HG03558 (cell line): ENCODE measurements around the gene LRR1.

Experiments
- ATAC-seq: cut with Tn5 transposase; IDR thresholded peaks from one replicate; pipeline ENCODE4 v1.9.1; 2021; ENCODE audit warnings: moderate number of reproducible peaks; ENCODE audit not compliant: unreplicated experiment; ENCODE audit errors: extremely low read depth

The LRR1 gene, protein sequence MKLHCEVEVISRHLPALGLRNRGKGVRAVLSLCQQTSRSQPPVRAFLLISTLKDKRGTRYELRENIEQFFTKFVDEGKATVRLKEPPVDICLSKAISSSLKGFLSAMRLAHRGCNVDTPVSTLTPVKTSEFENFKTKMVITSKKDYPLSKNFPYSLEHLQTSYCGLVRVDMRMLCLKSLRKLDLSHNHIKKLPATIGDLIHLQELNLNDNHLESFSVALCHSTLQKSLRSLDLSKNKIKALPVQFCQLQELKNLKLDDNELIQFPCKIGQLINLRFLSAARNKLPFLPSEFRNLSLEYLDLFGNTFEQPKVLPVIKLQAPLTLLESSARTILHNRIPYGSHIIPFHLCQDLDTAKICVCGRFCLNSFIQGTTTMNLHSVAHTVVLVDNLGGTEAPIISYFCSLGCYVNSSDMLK

DNA sequence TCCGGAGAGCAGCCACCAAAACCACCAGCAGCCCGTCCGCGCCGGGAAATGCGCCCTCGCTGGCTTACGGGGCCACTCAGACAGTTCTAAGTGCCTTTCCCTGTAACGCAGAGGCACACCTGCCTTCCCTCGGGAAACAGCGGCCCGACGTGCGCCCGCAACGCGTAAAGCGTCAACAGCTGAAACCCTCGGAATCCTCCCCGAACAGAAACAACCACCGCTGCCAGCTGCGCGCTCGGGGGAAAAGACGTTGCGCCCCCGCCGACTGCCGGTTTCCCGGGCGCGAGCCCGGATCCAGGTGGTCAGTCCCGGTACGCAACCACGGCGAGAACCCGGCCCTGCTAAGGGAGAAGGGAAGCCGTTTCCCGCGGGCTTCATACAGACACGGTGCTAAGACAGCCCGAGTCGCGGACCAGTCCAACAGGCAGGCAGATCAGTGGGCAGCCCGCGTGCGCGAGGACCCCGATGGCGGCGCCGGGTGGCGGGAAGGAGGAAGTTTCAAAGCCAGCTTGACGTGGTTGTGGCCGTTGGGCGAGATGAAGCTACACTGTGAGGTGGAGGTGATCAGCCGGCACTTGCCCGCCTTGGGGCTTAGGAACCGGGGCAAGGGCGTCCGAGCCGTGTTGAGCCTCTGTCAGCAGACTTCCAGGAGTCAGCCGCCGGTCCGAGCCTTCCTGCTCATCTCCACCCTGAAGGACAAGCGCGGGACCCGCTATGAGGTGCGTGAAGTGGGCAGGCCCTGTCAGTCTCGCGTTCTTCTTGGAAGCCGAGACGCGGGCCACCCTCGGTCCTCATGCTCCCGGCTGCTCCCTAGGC is at the start of gene LRR1:
Gene LRR1 (plus strand): TSS at position 456 of the 816 bp plus-strand sequence. CDS start 81 bp downstream, at position 537.
- ATAC-seq, result peak; percentile 42

DNA sequence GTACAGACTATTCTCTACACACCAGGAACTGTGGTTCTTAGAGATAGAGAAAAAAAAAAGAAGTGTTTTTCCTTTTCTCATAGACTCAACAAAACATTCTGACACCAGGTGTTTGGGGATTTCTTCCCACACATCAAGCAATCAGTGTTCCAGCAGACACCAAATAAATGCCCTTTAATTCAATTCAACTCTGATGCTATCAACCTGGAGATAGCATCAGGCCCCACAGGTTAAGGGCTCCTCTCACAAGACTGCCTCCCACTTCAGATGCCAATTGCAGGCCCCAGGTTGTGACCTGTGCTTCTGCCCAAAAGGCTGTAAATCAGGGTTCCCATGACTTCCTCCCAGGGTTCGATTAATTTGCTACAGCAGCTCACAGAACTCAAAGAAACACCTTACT is 49.3 kb upstream of the LRR1 start:
- no peak for ATAC-seq

DNA sequence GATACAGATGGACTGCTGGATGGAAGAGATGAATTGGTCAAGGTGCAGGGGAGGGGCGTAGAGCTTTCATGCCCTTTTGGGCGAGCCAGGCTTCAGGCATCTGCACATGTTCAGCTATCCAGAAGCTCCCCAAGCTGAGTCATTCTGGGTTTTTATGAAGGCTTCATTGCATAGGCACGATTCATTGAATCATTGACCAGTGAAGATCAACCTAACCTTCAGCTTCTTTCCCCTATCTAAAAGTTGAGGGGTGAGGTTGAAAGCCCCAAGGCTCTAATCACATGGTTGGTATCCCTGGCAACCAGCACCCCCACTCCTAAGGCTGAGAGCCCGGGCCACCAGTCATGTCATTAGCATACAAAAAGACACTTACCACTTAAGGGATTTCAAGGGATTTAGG is 48.9 kb upstream of the LRR1 start:
- no peak for ATAC-seq

DNA sequence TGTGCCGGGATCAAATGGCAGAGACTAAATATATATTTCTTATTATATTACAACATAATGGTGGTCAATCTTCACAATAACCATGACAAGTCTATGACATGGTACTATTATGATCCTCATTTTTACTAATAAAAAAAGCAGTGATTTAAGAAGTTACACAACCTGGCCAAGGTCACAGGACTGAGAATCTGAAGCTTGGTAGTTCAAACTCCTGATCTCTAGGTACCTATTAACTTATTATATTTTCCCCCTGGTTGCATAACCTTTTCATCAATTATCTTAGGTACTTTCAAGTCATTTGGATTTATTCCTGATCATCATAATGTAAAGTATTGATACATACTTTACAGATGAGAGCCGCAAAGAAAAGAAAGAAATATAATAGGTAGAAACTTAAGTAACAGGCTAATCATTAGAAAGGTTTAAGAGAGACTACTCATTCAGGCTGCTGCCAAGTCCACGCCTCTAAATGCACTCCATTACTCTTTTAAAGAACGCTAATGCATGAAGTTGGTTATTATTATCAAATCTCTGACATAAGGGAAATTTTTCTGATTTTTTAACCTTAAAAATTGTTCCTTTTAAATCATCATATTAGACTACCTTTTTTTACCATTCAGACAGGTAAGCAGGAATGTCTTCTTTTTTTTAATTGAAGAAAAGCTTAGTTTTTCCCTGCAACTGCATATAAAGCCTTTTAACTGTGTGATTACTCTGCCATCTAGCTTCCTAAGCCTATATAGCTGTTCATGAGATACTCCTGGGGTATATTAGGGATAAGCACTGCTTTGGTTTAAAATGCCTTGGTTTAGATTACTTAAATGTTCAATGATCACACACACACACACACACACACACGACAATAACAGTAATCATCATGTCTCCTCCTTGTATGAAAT is 48.2 kb upstream of the LRR1 start:
- no peak for ATAC-seq

DNA sequence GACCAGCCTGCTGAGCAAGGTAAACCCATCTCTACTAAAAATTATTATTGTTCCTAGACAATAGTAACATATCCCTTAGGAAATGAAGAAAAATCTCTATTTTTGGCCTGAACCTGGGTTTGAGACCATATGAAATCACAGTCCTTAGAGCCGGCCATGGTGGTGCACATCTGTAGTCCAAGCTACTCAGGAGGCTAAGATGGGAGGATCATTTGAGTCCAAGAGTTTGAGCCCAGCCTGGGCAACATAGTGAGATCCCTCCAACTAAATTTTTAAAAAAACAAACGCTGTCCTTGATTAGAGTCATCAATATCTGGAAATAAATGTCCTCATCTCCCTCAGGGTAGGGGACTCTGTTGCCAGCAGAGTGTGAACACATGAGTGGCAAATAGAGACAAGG is 47.2 kb upstream of the LRR1 start:
- ATAC-seq, result no peak

DNA sequence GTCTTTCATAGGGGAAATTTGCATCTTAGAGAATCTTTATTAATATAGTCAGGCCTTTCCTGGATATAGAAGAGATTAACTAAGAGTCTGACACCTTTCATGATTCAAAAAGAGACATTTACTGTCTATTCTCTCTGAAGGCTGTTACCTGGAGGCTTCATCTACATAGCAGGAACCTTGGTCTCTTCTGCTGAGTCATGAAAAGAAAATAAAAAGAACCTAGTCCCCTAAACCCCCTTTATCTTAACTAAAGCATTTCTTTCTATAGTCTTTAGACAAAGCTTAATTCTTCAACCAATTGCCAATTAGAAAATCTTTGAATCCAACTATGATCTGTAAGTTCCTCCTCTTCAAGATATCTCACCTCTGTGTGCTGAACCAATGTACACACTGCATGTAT is 45.6 kb upstream of the LRR1 start:
- no peak for ATAC-seq

DNA sequence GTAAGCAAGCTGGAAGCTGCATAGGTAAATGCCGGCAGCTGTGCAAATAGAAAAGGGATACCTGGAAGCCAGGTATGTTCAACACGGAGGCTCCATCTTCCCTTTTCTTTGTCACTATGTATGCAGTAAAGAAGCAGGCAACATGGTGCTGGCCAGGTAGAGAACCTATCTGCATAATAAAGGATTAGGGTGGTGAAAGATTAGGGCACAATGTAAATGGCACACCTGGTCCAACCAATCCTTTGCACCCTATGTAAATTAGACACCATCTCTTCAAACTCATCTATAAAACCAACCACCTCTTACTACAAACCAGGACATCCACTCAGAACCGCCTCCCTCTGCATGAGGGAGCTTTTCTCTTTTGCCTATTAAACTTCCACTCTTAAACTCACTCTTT is 44.8 kb upstream of the LRR1 start:
- ATAC-seq, result no peak

DNA sequence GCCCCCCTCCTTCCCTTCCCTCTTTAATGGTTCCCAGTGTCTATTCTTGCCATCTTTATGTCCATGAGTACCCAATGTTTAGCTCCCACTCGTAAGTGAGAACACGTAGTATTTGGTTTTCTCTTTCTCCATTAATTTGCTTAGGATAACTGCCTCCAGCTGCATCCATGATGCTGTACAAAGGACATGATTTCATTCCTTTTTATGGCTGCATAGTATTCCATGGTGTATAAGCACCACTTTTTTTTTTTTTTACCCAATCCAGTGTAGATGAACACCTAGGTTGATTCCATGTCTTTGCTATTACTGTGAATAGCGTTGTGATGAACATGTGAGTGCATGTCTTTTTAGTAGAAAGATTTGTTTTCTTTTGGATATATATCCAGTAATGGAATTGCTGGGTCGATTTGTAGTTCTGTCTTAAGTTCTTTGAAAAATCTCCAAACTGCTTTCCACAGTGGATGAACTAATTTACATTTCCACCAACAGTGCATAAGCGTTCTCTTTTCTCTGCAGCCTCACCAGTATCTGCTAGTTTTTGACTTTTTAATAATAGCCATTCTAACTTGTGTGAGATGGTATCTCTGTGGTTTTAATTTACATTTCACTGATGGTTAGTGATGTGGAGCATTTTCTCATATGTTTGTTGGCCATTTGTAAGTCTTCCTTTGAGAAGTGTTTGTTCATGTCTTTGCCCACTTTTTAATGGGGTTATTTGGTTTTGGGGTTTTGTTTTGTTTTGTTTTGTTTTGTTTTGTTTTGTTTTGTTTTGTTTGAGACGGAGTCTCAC is 38.6 kb upstream of the LRR1 start:
- ATAC-seq, result no peak

DNA sequence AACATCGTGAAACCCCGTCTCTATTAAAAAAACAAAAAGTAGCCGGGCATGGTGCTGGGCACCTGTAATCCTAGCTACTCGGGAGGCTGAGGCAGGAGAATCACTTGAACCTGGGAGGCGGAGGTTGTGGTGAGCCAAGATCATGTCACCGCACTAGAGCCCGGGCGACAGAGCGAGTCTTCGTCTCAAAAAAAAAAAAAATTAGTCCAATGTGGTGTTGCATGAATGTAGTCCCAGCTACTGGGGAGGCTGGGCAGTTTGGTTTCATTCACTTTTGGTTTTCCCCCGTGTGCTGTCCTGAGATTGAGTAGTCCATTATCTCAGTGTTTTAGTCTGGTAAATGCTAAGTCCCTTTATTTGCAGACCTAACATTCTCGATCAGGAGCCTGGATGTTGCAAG is 32.0 kb upstream of the LRR1 start:
- no peak for ATAC-seq

DNA sequence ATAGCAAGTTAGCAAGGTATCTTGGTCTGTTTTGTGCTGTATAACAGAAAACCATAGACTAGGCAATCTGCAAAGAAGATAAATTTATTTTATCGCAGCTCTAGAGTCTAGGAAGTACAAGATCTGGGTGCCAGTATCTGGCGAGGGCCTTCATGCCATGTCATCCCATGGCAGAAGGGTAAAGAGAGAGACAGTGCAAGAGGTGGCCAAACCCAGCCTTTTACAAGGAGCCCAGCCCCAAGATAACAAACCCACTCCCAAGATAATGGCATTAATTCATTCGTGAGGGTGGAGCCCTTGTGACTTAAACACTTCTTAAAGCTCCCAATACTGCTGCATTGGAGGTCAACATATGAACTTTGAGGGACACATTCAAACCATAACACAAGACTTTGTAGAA is 29.5 kb upstream of the LRR1 start:
- no peak for ATAC-seq

DNA sequence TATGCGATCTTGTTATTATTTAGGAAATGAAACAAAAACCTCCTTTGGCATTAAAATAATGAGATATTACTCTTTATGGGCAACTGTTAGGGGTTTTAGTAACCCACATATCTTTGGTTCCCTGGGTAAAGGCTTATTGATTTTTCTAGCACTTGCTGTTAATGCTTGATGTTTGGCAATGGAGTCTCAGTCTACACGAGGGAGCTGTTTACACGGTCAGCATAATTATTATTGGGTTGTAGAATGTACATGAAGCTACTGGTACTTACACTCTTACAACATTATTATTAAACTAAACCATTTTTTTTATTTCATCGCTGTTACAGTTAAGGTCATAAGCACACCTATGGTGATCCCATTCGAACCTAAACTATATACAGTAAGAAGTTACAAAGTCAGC is 24.7 kb upstream of the LRR1 start:
- ATAC-seq, result no peak

DNA sequence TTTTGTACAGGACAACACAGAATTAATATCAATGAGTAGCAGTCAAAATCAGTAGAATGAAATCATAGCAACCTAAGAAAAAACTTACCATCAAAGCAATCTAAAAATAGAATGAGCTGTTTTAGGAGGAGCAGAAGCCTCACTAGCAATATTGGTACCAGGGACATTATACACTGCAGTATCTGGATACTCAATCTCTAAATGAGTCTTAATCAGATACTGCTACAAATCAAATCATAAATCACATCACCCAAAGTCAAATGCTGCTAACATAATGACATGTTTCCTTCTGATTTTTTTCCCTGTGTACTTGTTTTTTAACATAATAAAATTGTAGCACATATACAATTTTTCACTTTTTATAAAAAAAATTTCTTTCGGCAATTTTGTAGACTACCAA is 20.6 kb upstream of the LRR1 start:
- no peak for ATAC-seq

DNA sequence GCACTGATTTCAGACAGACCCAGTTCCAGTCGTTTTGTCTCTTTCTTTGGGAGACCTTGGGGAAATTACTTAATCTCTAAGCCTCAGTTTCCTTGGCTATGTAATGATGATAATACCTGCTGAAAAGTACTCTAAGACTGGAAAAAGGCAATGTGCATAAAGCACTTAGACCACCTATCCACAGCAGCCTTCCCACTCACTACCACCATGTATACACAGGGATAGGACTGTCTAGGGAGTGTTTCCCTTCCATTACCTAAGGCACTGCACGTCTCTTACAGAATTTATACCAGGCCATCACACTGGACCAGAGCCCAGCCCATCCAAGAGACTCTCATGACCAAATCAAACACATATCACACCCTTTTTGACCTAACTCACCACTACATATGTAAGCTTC is 18.9 kb upstream of the LRR1 start:
- ATAC-seq, result no peak

DNA sequence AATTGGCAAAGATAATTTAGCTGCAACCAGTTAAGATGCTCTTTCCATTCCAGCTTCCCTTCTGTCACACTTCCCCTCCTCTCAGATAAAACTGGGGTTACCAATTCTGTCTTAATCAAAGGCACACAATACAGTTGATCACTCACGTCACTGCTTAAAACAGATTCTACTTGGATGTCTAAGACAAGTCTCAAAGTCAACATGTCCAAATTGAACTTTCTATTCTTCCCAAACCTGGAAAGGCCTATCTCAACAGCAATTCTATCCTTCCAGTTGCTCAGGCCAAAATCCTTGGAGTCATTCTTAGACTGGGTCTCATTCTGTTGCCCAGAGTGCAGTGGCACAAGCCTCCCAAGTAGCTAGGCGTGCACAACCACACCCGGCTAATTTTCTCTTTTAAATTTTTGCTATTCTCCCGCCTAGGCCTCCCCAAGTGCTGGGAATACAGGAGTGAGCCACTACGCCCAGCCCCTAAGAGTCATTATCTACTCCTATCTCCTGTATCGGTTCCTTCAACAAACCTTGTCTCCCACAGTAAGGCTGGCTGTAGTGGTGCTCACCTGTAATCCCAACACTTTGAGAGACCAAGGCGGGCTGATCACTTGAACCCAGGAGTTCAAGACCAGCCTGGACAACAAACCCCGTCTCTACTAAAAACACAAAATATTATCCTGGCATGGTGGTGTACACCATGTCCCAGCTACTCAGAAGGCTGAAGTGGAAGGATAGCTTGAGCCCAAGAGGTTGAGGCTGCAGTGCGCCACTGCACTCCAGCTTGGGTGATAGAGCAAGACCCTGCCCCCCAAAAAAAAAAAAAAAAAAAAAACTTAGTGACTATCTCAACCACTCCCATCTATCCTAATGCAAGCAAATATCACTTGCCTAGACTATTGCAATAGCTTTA is 17.3 kb upstream of the LRR1 start:
- ATAC-seq, result no peak

DNA sequence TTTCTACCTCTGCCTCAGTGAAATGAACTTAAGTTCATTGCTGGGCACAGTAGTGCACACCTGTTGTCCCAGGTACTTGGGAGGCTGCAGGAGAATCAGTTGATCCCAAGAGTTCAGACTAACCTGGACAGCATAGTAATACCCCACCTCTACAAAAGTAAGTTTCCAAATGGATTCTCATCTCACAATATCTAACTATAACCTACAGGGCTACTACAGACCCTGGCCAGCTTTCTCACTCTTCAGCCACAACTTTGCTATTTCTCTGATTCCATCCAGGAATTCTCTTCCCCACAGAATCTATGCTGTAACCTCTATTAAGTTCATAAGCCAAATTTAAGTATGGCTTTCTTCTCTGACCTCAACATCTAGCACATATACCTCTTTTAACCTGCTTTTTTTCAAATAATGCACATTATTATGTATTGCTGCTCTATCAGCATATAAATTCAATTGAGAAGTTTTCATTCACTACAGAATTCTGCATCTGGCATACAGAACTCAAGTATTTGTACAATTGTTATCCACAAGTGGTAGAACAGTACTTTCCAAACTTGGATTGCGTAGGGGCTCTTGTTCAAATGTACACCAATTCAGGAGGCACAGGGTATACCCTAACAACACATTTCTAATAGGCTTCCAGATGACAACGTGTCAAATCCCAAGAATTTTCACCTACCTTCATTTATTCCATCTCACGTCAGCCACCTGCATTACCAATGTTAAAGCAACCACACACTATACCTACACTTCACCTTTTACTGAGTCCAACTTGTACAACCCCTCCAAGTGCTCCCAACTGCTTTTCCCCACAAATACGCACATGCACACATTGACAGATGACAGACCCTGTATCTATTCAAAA is 16.4 kb upstream of the LRR1 start:
- ATAC-seq, result no peak

DNA sequence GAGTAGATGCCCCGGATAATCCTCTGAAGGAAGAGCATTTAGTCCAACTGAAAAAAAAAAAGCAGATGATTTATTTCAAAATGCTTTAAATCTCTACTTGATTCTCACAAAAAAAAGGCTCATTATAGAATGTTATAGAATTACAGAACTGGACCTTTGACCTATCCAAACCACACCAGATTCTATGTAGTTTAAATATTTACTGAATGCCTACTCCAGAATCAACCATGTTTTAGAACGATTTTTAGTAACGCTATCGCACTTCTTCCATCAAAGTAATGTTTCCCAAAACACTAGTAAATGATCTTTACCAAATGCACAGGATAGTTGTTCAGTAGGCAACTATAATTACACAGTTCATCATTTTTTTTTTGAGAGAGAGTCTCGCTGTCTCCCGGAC is 15.1 kb upstream of the LRR1 start:
- no peak for ATAC-seq

DNA sequence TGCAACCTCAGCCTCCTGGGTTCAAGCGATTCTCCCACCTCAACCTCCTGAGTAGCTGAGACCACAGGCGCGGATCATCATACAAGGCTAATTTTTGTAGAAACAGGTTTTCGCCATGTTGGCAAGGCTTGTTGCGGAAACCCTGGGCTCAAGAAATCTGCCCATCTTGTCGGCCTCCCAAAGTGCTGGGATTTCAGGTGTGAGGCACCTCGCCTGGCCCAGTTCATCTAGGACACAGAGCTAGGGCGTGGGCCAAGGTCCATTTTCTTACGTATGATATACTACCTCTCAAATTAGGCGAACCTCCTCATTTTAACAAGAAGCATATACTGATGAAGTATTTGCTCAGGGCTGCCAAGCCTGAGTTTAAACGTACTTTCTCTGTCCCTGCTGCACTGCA is 14.7 kb upstream of the LRR1 start:
- no peak for ATAC-seq
